ENCODE measurements around the gene FTO.

FTO gene

DNA sequence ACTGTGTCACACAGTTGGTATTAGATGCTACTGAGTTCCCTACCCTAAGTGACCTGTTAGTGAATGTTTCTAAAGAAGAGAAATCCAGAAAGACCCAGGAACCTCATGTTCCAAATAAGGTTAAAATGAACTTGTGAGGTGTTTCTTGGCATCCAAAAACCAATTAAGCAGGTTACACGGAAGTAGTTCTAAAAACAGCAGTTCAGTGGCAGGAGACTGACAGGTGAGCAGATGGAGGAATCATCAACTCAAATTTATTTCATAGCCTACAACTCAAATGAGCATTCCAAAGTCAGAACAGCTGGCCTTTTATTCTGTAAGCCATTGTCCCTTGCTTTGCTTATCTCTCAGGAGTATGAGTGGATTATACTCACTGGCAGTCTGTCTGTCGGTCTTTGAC is 394.3 kb downstream of the FTO start:
- Histone ChIP-seq H3K4me1 (ENCODE audit: insufficient read depth, low read length) (no peaks in the 10 kb centered on the region), H3K9me3 (ENCODE audit: control insufficient read depth, insufficient read depth, low read length) (no peaks in the 10 kb centered on the region)

DNA sequence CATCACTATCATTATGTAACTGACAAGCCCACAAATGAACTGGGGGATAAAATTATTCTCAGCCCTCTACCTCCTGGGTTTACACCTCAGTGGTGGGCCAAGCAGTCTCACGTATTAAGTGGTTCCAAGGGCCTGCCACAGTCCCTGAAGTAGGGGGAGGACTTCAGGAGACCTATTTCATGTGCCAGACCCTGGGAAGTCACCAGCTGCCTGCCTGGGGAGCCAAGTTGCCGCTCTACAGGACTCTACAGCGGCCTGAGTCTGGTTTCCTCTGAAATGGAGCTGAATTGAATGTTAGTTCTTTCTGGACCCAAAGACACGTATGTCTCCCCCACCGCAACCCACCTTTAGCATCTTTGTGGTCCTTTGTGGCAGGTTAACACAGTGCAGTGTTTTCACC is 395.7 kb downstream of the FTO start:
- Histone ChIP-seq H3K9ac (ENCODE audit: low read depth, low read length) (no peak overlapping the region), H3K4me1 (ENCODE audit: insufficient read depth, low read length) (no peaks in the 10 kb centered on the region), H3K9me3 (ENCODE audit: control insufficient read depth, insufficient read depth, low read length) (no peaks in the 10 kb centered on the region), H3K36me3 (ENCODE audit: insufficient read depth, low read length) (no peaks in the 10 kb centered on the region)

More for the DNA sequence above, 394.3 kb downstream of the FTO start:
- Histone ChIP-seq H3K36me3 (ENCODE audit: insufficient read depth, low read length) (no peaks in the 10 kb centered on the region), H3K9ac (ENCODE audit: low read depth, low read length) (no peak overlapping the region)

- Histone ChIP-seq H3K9ac (ENCODE audit: low read depth, low read length) (no peak overlapping the region), H3K4me1 (ENCODE audit: insufficient read depth, low read length) (no peaks in the 10 kb centered on the region), H3K9me3 (ENCODE audit: control insufficient read depth, insufficient read depth, low read length) (no peaks in the 10 kb centered on the region), H3K36me3 (ENCODE audit: insufficient read depth, low read length) (no peaks in the 10 kb centered on the region)
Observed at GRCh38 chr16:54102888-54103866, 399.2 kb downstream of the FTO start.

GRCh38 chr16:54106057-54106456 is 402.1 kb downstream of the FTO start:
- Histone ChIP-seq H3K9me3 (ENCODE audit: control insufficient read depth, insufficient read depth, low read length) (no peaks in the 10 kb centered on the region), H3K36me3 (ENCODE audit: insufficient read depth, low read length) (no peaks in the 10 kb centered on the region), H3K9ac (ENCODE audit: low read depth, low read length) (no peak overlapping the region), H3K4me1 (ENCODE audit: insufficient read depth, low read length) (no peaks in the 10 kb centered on the region)

DNA sequence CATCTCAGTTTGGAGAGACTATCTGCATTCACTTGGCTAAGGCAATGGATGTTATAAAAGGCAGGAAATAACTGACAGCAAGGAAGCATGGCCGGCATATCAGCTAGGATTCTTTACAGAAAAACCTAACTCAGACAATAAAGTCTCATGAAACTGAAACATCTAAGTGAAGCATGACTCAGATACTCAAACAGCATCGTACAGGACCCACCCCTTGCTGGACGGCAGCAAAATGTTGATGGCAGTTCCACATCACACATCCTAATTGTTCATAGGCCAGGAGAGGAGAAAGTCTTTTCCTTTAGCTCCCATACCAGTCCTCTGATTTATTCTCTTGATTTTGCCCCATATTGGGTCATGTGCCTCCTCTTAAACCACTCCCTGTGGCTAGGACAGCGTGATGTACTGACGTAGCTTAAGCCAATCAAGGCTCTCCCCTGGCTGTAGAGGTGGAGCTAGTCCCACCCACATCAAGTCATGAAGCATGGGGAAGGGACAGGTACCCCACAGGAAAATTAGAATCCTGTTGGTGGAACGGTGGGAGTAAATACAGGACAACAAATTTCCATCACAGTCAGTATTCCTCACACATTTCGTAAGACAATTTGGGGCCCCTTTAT is 403.7 kb downstream of the FTO start:
- H3K9me3 ChIP-seq (ENCODE audit: control insufficient read depth, insufficient read depth, low read length), result no peaks in the 10 kb centered on the region
- no peaks in the 10 kb centered on the region for H3K36me3 ChIP-seq (ENCODE audit: insufficient read depth, low read length)
- no peak overlapping the region for H3K9ac ChIP-seq (ENCODE audit: low read depth, low read length)
- H3K4me1 ChIP-seq (ENCODE audit: insufficient read depth, low read length), result no peaks in the 10 kb centered on the region

- H3K4me1 ChIP-seq (ENCODE audit: insufficient read depth, low read length), result no peaks in the 10 kb centered on the region
- no peaks in the 10 kb centered on the region for H3K9me3 ChIP-seq (ENCODE audit: control insufficient read depth, insufficient read depth, low read length)
- no peak overlapping the region for H3K9ac ChIP-seq (ENCODE audit: low read depth, low read length)
- H3K36me3 ChIP-seq (ENCODE audit: insufficient read depth, low read length), result no peaks in the 10 kb centered on the region
Observed at GRCh38 chr16:54110016-54110981, 406.3 kb downstream of the FTO start.

- H3K9ac ChIP-seq (ENCODE audit: low read depth, low read length), result no peak overlapping the region
- H3K9me3 ChIP-seq (ENCODE audit: control insufficient read depth, insufficient read depth, low read length), result no peaks in the 10 kb centered on the region
- no peaks in the 10 kb centered on the region for H3K36me3 ChIP-seq (ENCODE audit: insufficient read depth, low read length)
- no peaks in the 10 kb centered on the region for H3K4me1 ChIP-seq (ENCODE audit: insufficient read depth, low read length)
Observed at GRCh38 chr16:54112451-54113206, 408.7 kb downstream of the FTO start.

DNA sequence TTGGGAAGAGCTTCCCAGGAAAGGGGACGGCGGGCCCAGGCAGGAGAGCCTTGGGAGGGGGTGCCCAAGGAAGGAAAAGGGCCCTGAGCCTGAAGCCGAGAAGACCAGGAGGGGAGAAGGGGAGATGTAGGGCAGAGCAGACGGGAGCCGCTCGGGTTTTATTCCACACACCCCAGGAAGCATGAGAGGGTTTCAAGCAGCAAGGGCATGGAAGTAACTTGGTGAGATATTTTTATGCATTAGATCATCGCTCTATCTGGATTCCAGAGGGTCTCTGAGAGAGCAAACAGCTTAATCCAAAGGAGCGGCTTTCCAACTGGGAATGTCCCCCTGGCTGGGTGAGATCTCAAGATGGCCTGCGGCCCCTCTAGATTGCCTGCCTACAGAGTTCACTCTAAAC is 411.6 kb downstream of the FTO start:
- Histone ChIP-seq H3K9me3 (ENCODE audit: control insufficient read depth, insufficient read depth, low read length) (no peaks in the 10 kb centered on the region), H3K9ac (ENCODE audit: low read depth, low read length) (no peak overlapping the region), H3K4me1 (ENCODE audit: insufficient read depth, low read length) (no peaks in the 10 kb centered on the region), H3K36me3 (ENCODE audit: insufficient read depth, low read length) (no peaks in the 10 kb centered on the region)

GRCh38 chr16:54116124-54116655 is 412.2 kb downstream of the FTO start:
- no peaks in the 10 kb centered on the region for H3K36me3 ChIP-seq (ENCODE audit: insufficient read depth, low read length)
- no peaks in the 10 kb centered on the region for H3K4me1 ChIP-seq (ENCODE audit: insufficient read depth, low read length)
- no peak overlapping the region for H3K9ac ChIP-seq (ENCODE audit: low read depth, low read length)
- no peaks in the 10 kb centered on the region for H3K9me3 ChIP-seq (ENCODE audit: control insufficient read depth, insufficient read depth, low read length)

- Histone ChIP-seq H3K4me1 (ENCODE audit: insufficient read depth, low read length) (no peaks in the 10 kb centered on the region), H3K9me3 (ENCODE audit: control insufficient read depth, insufficient read depth, low read length) (no peaks in the 10 kb centered on the region), H3K9ac (ENCODE audit: low read depth, low read length) (no peak overlapping the region), H3K36me3 (ENCODE audit: insufficient read depth, low read length) (no peaks in the 10 kb centered on the region)
Observed at GRCh38 chr16:54118846-54119245, 414.9 kb downstream of the FTO start.

GRCh38 chr16:54120846-54121480 is 417.0 kb downstream of the FTO start:
- no peaks in the 10 kb centered on the region for H3K4me1 ChIP-seq (ENCODE audit: insufficient read depth, low read length)
- H3K9me3 ChIP-seq (ENCODE audit: control insufficient read depth, insufficient read depth, low read length), result no peaks in the 10 kb centered on the region
- H3K9ac ChIP-seq (ENCODE audit: low read depth, low read length), result no peak overlapping the region

GRCh38 chr16:54121539-54122295 is 417.8 kb downstream of the FTO start:
- Histone ChIP-seq H3K9ac (ENCODE audit: low read depth, low read length) (no peak overlapping the region), H3K36me3 (ENCODE audit: insufficient read depth, low read length) (no peaks in the 10 kb centered on the region), H3K9me3 (ENCODE audit: control insufficient read depth, insufficient read depth, low read length) (no peaks in the 10 kb centered on the region), H3K4me1 (ENCODE audit: insufficient read depth, low read length) (no peaks in the 10 kb centered on the region)

More at GRCh38 chr16:54120846-54121480, 417.0 kb downstream of the FTO start:
- H3K36me3 ChIP-seq (ENCODE audit: insufficient read depth, low read length), result no peaks in the 10 kb centered on the region
